PC-3 (cell line): ENCODE data around the gene RERE. TPM values are rescaled to one million over a fixed set of nuclear protein-coding genes. Genes with fewer than 3 reads are reported as not detected.
"Not testable (repeated sequence)": the region's sequence is repeated elsewhere in the genome, so short reads cannot be mapped to it uniquely, and the experiment has no call there.

Experiments used
- ATAC-seq: fragments of 200-7000 bp; cut with Tn5 transposase; 2 replicates; pipeline ENCODE4 v1.9.1; 2020; ENCODE audit warnings: mild to moderate bottlenecking, moderate library complexity
- BruUV-seq: library from RNA; stranded (reverse); fragments of 400-500 nt; replicated peaks from 2 replicates; lab custom pipeline; 2021; lab: Mats Ljungman, UMichigan
- CTCF ChIA-PET: fragments of 300-600 bp; sonication (Branson Sonifier 250); formaldehyde crosslinking; loops from one replicate; lab custom pipeline; 2022; ENCODE audit warnings: antibody characterized with exemption; lab: Charles Lee
- POLR2A ChIA-PET: fragments of 300-600 bp; sonication (Branson Sonifier 250); formaldehyde crosslinking; loops from one replicate; lab custom pipeline; 2022; ENCODE audit warnings: antibody characterized with exemption; ENCODE audit not compliant: unreplicated experiment; lab: Charles Lee
- DNase-seq: peaks from one replicate; pipeline ENCODE4 v3.0.0-alpha.2; 2015
- H2AFZ ChIP-seq: fragments of 300-600 bp; sonication (generic); 2 replicates; pipeline ENCODE4 v1.6.0; 2016; ENCODE audit warnings: antibody characterized with exemption, low read length
- H3F3A ChIP-seq: fragments of 300-600 bp; sonication (generic); one replicate; pipeline ENCODE4 v1.6.0; 2017; ENCODE audit warnings: antibody characterized with exemption, low read length, control low read depth, mild to moderate bottlenecking; ENCODE audit not compliant: unreplicated experiment
- H3K27ac ChIP-seq: fragments of 300-600 bp; sonication (generic); 2 replicates; pipeline ENCODE4 v1.5.1; 2016; ENCODE audit warnings: mild to moderate bottlenecking, low read length
- H3K27me3 ChIP-seq: fragments of 300-600 bp; sonication (generic); 2 replicates; pipeline ENCODE4 v1.6.1; 2016; ENCODE audit warnings: low read length, mixed read lengths
- H3K36me3 ChIP-seq: fragments of 300-600 bp; sonication (generic); 2 replicates; pipeline ENCODE4 v1.6.1; 2016; ENCODE audit warnings: low read depth, mixed run types, low read length, mixed read lengths
- H3K4me1 ChIP-seq: fragments of 300-600 bp; sonication (generic); 2 replicates; pipeline ENCODE4 v1.5.1; 2016; ENCODE audit warnings: low read length; ENCODE audit not compliant: insufficient read depth
- H3K4me2 ChIP-seq: fragments of 300-600 bp; sonication (generic); 2 replicates; pipeline ENCODE4 v1.6.0; 2016; ENCODE audit warnings: low read length
- H3K4me3 ChIP-seq: fragments of 300-600 bp; sonication (generic); 2 replicates; pipeline ENCODE4 v1.5.1; 2016; ENCODE audit warnings: mild to moderate bottlenecking, low read length, mixed read lengths
- H3K79me2 ChIP-seq: fragments of 300-600 bp; sonication (generic); 2 replicates; pipeline ENCODE4 v1.6.1; 2017; ENCODE audit warnings: low read length, mixed read lengths
- H3K9ac ChIP-seq: fragments of 300-600 bp; sonication (generic); 2 replicates; pipeline ENCODE4 v1.6.0; 2016; ENCODE audit warnings: mild to moderate bottlenecking, low read length
- H3K9me2 ChIP-seq: fragments of 300-600 bp; sonication (generic); replicated peaks from 2 replicates; pipeline ENCODE4 v1.6.1; 2016; ENCODE audit warnings: mixed run types, low read length, mixed read lengths
- H3K9me3 ChIP-seq: fragments of 300-600 bp; sonication (generic); 2 replicates; pipeline ENCODE4 v1.6.1; 2016; ENCODE audit warnings: low read length, mixed read lengths
- H4K20me1 ChIP-seq: fragments of 300-600 bp; sonication (generic); 2 replicates; pipeline ENCODE4 v1.6.1; 2016; ENCODE audit warnings: low read length, mixed read lengths
- CTCF ChIP-seq: fragments of 300-600 bp; sonication (generic); conservative IDR thresholded peaks from 2 replicates; pipeline ENCODE4 v1.5.1; 2017; ENCODE audit warnings: antibody characterized with exemption, low read depth, mild to moderate bottlenecking, low read length
- EZH2 ChIP-seq: fragments of 300-600 bp; sonication (generic); IDR thresholded peaks from one replicate; pipeline ENCODE4 v1.6.1; 2017; ENCODE audit warnings: antibody characterized with exemption, mild to moderate bottlenecking, low read length; ENCODE audit not compliant: unreplicated experiment
- EZH2phosphoT487 ChIP-seq: fragments of 300-600 bp; sonication (generic); IDR thresholded peaks from 2 replicates; pipeline ENCODE4 v1.6.1; 2018; ENCODE audit warnings: mild to moderate bottlenecking, antibody characterized with exemption, low read length, borderline replicate concordance
- intact Hi-C: fragments of 100-400 bp; cut with micrococcal nuclease; formaldehyde crosslinking; loops from 2 replicates; pipeline ENCODE4 v1.9.0; 2023
- total RNA-seq: library from RNA; depleted of rRNA; stranded (reverse); fragments of >200 nt; gene quantifications from 2 replicates; pipeline ENCODE4 v1.2.3, GENCODE V29; 2014

The RERE gene
- total RNA-seq, 1 experiment from 2014 or later = 24.2 TPM

GRCh38 chr1:8448911-8449661 lies 368.4 kb downstream of the RERE start:
- peak; percentile 35 for ATAC-seq
- H3K9me2 ChIP-seq = no peaks in the 10 kb centered on the region
- peaks cover 13% of the 10 kb centered on the region for H3K4me1 ChIP-seq
- POLR2A ChIA-PET = no interaction called here
- H3K4me2 ChIP-seq = peak overlapping the region; percentile 25
- CTCF ChIA-PET = interaction anchor here (0.6 kb wide), 1 partner anchor 100 kb away, joined by 4 read pairs; no protein-coding TSS in a partner anchor
- no TSS peak for BruUV-seq
- no peaks in the 10 kb centered on the region for H3K36me3 ChIP-seq
- H3F3A ChIP-seq = no peaks in the 10 kb centered on the region
- H2AFZ ChIP-seq = no peak overlapping the region
- H3K4me3 ChIP-seq = no peak overlapping the region; the same call in 1 of the 2 replicates
- peak; percentile 54 for DNase-seq
- H4K20me1 ChIP-seq = no peaks in the 10 kb centered on the region
- H3K9me3 ChIP-seq = no peaks in the 10 kb centered on the region
- intact Hi-C loops = no loop called here
- TF ChIP-seq EZH2phosphoT487 (no peak), EZH2 (no peak), CTCF (no peak)
- peak overlapping the region; percentile 60 for H3K27ac ChIP-seq
- no peak overlapping the region; the same call in 1 of the 2 replicates for H3K9ac ChIP-seq
- no peaks in the 10 kb centered on the region for H3K79me2 ChIP-seq
- H3K27me3 ChIP-seq = no peaks in the 10 kb centered on the region

- H2AFZ ChIP-seq, H3F3A ChIP-seq, H3K79me2 ChIP-seq, H3K27me3 ChIP-seq, H3K9me2 ChIP-seq, H3K4me3 ChIP-seq, H3K9ac ChIP-seq, BruUV-seq, H3K36me3 ChIP-seq, ATAC-seq, H3K27ac ChIP-seq, CTCF ChIA-PET, intact Hi-C loops, POLR2A ChIA-PET, H3K4me2 ChIP-seq, H3K9me3 ChIP-seq, DNase-seq, H4K20me1 ChIP-seq: not testable (repeated sequence)
- peaks cover 13% of the 10 kb centered on the region for H3K4me1 ChIP-seq
Observed at GRCh38 chr1:8448505-8448904, 368.9 kb downstream of the RERE start.

- DNase-seq = no peak
- H3K36me3 ChIP-seq = no peaks in the 10 kb centered on the region
- no peak overlapping the region for H3K9ac ChIP-seq
- no peaks in the 10 kb centered on the region for H3F3A ChIP-seq
- H3K9me3 ChIP-seq = no peaks in the 10 kb centered on the region
- ChIA-PET CTCF (no interaction called here), POLR2A (no interaction called here)
- ATAC-seq = no peak
- no peaks in the 10 kb centered on the region for H4K20me1 ChIP-seq
- H3K79me2 ChIP-seq = no peaks in the 10 kb centered on the region
- no peak overlapping the region for H3K27ac ChIP-seq
- peaks cover 13% of the 10 kb centered on the region for H3K4me1 ChIP-seq
- no TSS peak for BruUV-seq
- intact Hi-C loops = no loop called here
- no peak overlapping the region for H2AFZ ChIP-seq
- no peak overlapping the region for H3K4me3 ChIP-seq
- no peak overlapping the region for H3K4me2 ChIP-seq
- no peaks in the 10 kb centered on the region for H3K9me2 ChIP-seq
- H3K27me3 ChIP-seq = no peaks in the 10 kb centered on the region
- no peak for TF ChIP-seq EZH2
- TF ChIP-seq EZH2phosphoT487 = no peak
- TF ChIP-seq CTCF = no peak
Observed at GRCh38 chr1:8447616-8448150, 369.8 kb downstream of the RERE start.

GRCh38 chr1:8446119-8446518 lies 371.3 kb downstream of the RERE start:
- POLR2A ChIA-PET, H4K20me1 ChIP-seq, intact Hi-C loops, DNase-seq, H3K27me3 ChIP-seq, H3K36me3 ChIP-seq, H3F3A ChIP-seq, CTCF ChIA-PET, H3K9me2 ChIP-seq, H3K9me3 ChIP-seq, ATAC-seq, H2AFZ ChIP-seq, H3K4me2 ChIP-seq, H3K27ac ChIP-seq, H3K9ac ChIP-seq, H3K79me2 ChIP-seq, BruUV-seq, H3K4me3 ChIP-seq: not testable (repeated sequence)
- peaks cover 13% of the 10 kb centered on the region for H3K4me1 ChIP-seq
